HG03378 (cell line): ENCODE measurements around the gene NCKAP5L.

Experiments used
- ATAC-seq: cut with Tn5 transposase; IDR thresholded peaks from one replicate; pipeline ENCODE4 v1.9.1; 2021; ENCODE audit warnings: mild to moderate bottlenecking, moderate library complexity; ENCODE audit not compliant: unreplicated experiment

Gene NCKAP5L

DNA sequence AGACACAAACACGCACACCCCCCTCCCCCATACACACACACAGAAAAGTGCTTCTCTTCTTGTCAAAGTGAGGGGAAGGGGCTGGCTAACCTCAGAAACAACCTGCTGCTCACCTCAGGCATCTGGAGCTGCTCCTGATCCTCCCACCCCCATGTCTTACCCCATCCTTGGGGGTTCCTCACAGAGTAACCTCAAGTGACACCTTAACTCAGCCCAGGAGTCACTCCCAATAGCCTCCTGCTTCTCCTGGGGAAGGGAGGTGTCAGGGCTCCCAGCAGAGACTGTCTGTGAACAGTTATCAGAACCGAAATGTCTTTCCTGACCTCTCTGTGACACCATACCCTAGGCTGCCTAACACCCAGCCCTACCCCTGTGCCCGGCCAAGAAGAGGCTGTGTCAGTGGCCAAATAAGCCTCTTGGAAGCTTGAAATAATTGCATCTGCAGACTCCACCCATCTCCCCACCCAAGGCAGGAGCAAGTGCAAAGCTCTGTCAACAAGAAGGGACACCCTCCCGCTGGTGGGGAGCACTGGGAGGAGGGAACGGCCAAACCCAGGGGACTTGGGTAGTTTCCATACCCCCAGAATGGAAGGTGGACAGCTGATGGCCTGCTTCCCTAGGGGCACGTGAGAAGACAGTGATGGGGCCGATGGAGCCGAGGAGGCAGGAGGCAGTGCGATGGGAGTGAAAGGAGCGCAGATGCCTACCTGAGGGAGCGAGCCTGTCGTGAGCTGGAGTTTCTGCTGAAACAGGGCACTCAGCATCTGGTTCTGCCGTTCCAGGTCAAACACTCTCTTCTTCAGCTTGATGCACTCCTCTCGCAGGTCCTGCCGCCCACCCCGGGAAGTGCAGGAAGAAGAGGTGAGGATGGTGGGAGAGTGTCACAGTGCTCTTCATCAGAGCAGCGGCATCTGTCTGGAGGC lies 26.8 kb downstream of the NCKAP5L start:
- no peak for ATAC-seq

DNA sequence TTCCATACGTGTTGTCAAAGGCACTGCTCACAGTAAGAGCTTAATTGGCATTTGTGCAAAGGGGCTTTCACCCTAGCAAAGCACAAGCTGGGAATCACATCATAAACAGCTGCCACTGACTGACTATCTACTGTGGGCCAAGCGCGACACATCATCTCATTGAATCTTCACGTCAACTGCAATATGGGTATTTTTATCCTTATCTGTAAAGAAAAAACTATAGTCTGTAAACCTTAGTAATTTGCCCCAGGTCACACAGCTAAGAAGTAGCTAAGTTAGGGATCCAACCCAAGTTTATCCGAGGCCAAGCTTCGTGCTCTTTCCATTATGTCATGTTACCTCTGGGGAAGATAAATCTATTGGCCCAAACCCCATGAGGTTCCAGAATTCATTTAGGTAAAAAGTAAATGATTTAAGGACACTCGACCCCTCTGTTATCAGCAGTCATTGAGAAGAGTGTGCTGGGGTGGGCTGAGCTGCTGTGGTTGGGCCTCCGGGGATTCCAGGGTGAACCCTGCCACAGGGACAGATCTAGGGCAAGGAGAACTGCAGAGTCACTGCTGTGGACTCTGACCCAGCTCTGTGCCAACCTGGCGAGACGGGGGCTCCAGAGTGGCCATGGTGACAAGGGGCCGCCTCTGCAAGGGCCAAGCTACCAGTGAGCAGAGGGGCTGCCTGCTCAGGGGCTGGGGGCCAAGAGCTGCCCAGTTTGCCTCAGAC lies 27.6 kb downstream of the NCKAP5L start:
- ATAC-seq = no peak

DNA sequence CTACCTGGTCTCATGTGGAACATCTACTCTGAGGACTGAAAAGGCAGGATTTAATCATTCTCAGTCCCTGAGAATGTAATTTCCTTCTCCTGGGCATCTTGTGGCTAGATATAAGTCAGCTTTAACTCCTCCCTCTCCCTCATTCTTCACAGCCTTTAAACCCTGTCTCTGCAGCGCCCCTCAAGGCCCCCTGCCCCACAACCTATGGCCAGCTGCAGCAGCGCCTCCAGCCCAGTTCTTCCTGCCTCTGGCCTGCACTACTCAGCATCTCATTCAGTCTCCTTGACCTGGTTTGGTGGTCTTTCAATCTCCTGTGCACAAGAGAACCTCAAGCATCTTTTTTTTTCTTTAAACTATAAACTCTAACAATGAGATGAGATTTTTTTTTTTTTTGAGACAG lies 29.3 kb downstream of the NCKAP5L start:
- no peak for ATAC-seq

DNA sequence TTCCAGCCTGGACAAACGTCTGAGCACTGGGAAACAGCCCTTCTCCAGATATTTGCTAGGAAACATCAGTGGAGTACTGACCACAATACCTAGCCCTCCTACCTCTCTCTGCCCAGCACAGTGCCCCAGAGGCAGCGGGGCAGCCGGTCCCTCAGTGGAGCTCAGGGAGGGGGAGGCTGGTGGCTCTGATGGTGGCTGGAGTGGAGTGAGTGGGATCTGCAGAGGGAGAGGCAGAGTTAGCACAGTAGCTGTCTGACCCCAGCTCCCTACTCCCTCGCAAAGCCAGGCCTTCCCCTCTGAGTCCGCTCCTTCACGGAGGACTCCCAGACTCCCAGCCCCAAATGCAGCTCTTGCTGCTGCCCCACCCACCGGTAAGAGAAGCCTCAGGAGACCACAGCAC lies 30.0 kb downstream of the NCKAP5L start:
- ATAC-seq = no peak

DNA sequence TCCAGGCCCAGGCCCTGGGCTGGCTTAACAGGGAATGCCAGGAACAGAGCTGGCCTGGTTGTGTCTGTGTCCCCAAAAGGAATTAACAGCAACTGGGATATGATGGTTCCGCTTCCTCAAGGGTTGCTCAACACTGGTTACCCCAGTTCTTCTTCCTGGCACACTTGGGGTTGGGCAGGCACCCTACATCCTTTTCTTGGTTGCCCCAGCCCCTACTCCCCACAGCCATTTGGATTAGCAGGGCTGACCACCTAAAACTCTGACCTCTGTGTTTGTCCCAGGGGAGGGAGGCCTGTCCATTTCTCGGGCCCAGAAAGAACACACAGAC lies 30.8 kb downstream of the NCKAP5L start:
- no peak for ATAC-seq

DNA sequence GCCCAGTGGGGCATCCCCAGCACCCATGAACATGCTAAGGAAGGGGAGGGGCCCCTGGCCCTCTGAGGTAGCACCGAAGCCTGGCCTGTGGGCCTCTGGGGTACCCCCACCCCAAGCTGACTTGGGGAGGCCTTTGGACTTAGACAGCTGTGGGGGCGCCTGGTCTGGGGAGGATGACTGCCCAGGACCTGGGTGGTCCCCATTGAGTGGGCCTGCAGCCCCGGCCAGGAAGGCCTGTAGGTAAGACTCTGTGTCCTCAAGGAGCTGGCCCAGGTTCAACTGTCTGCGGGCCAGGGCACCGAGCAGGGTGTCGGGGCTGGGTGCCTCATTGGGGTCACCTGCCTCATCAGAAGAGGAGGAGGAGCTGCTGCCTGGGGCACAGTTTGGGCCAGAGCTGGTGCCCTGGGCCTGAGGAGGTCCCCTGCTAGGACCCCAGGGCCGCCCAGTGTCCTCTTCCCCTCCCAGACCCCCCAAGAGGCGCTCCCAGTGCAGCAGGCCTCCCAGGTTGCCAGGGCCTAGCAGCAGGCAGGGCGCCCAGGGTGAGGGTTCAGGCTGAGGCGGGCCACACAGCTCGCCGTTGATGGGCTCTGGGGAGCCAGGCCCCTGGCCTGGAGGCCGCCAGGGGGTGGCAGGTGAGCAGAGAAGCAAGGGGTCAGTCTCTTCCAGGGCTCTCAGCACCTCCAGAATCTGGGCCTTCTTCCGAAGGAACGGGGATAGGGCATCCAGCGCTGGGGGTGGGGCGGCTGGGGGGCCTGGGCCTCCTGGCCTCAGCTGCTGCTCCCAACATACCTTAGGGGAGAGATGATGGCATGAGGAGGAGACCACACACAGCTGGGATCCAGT lies 31.4 kb downstream of the NCKAP5L start:
- ATAC-seq = no peak

DNA sequence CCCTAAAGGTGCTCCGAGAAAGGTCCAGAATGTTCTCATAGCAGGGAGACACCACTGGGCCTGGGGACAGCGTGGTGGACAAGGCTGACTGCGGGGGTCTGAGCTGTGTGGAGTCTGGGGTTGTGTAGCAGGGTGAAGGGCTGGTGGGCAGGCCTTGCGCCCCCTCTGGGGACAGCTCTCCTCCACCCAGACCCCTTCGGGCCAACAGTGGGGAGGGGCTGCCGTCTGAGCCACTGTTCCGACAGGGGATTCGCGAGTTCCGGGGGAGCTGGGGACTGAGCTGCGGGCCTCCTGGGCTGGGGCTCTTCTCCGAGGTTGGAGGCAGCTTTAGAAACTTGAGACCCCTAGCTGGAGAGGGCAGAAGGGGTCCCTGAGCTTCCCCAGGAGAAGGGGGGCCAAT lies 32.1 kb downstream of the NCKAP5L start:
- ATAC-seq = no peak

DNA sequence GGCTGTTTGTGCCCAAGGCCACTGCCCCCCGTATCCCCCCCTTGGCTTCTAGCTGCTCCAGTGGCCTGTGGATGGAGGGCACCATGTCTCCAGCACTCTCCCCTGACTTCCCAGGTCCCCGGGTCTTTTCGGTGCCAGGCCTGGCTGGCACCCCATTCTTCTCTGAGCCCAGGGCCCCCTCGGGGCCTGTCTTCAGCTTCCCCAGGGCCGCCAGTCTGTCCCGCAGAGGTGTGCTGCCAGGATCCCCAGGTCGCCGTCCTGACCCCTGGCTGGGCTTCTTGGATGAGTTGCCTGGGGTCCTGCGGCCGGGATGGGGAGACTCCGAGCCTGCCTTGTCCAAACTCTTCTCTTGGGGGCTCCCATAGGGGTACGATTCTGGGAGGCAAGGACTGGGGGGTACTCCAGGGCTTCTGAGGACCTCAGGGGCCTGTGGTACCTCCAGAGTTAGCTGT lies 32.5 kb downstream of the NCKAP5L start:
- ATAC-seq = no peak

DNA sequence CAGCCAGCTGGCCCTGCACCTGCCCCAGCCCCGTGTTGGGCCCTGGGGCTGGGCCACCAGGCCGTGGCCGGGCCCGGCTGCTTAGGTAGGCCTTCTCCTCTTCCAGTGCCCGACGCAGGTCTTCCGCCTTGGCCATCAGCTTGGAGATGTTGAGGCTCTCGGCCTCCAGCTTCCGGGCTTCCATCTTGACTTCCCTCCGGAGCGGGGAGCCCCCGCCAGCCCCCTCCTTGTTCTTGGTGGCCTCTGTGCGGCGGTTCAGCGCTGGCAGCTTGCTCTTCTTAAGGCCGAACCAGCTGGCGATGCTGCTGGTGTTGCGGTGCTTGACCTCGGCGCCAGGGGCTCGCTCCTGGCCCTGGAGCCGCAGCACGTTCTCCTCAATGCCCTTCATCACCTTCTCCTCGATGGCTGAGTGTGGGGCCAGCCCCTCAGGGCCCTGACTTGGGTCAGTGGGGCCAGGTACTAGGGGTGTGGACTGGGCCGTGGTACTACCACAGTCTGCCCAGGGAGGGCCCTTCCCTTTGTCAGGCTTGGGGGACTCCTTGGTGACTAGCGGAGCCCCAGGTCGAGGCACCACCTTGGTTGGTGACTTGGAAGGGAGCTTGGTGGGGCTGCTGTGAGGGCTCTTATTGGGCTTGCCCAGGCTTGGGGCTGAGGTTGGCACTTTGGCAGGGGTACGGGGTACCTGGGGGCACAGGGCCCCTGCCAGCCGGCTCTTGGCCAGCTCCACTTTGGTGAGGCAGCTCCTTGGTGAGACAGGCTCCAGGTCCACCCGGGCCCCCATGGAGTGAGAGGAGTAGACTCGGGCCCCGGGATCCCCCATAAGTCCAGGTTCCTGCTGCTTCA lies 33.2 kb downstream of the NCKAP5L start:
- no peak for ATAC-seq

DNA sequence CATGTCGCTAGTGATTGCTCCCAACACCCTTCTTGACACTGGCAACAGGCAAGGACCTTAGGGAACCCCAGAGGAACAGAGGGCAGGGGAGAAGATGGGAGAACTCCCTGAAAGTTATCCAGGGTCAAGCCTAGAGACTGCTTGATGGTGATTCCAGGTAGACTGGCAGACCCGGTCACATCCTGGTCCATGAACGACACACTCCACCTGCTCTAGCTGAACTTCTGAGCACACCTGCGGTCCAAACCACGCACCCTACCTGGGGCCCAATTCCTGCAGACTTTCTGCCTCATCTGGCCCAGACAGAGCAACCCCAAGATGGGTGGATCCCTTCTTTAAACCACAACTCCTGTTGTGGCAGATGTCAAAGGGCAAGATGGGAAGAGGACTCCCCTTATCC lies 34.2 kb downstream of the NCKAP5L start:
- no peak for ATAC-seq

DNA sequence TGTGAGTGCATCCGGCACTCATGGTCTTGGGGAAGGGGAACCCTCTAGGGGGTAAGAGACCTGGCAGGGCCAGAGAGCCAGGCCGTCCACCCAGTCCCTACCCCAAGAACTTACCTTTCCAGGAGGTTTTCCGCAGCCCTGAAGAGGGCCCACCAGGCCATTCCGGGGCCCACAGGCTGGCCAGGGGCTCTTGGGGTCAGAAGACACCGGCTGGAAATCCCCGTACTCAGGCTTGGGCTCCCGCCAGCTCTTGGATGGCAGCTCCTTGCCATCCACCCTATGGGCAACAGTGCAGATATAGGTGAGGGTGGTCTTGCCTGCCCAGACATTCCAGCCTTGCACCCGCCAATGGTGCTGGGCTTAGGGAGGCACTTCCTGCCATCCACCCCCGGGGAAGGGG lies 34.6 kb downstream of the NCKAP5L start:
- ATAC-seq = no peak

DNA sequence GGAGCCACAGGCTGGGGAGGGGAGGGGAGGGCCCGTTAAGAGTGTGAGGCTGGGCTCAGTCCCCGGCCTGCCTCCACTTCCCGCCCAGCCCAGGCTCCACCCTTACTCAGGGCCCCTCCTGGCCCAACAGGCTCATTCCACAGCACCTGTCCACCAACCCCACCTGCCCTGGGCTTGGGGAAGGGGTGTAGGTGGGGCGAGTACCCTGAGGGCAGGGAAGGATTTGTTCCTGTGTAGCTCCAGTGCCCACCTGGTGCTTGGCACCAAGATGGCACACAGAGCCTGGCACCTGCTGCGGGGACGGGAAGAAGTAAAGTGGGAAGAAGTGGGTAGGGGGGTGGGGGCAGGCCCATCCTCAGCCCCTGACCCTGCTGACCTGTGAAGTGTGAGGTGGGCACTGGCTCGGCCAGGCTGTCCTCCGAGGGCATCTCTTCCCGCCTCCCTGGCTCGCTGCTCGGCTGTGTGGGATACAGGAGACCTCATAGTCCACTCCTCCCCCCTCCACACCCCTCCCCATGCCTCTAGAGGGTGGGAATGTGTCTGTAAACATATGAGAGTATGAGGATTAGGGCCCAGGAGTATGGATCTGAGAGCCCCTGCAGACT lies 35.1 kb downstream of the NCKAP5L start:
- no peak for ATAC-seq

DNA sequence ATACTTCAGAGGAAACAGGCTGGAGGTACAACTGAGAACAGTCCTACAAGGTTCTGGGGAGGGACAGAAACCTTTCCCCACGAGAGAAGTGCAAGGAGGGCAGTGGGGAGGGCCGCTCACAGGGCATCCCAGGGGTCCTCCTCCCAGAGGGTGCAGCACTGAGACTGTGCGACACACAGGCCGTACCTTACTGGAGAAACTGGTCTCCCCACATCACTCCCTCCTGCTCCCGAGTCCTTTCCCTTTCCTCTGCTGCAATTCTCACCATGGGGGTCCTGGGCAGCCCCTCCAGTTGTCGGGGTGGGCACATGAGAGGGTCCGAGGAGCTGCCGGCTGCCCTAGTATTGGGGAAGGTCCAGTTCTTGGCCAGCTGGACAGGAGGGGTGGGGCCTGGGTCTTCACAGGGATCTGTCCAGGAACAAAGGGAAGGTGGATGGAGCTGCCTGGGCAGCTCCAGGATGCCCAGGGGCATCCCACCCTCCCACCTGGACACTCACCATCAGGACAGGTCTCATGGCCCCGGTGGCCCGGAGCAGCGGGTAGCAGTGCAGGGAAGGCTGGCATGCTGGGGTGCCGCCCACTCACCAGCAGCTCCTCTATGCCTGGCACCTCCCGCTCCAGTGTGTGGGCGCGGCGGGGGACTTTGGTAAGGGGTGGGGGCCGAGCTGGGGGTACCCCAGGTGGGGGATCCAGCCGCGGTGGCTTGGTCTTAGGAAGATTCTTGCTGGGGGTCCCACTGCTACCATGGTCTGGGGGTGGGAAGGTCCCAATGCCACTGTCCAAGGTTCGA lies 35.8 kb downstream of the NCKAP5L start:
- ATAC-seq = no peak

DNA sequence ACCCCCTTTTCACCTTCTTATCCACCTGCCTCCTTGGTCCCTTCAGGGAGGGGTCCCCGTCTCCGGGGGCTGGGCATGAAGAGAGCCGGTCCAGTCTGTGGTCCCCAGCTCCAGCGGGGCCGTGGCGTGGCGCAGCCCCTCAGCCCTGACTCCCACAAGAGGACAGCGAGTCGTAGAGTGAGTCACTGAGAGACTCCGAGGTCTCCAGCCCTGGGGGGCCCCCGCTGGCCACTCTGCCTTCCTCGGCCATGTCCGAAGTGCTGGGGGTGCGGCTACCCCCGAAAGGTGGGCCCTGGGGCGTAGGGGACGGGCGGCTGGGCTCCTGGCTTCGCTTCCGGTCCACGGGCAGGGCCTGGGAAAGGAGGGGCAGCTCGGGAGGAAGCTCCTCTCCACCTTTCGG lies 36.5 kb downstream of the NCKAP5L start:
- no peak for ATAC-seq

DNA sequence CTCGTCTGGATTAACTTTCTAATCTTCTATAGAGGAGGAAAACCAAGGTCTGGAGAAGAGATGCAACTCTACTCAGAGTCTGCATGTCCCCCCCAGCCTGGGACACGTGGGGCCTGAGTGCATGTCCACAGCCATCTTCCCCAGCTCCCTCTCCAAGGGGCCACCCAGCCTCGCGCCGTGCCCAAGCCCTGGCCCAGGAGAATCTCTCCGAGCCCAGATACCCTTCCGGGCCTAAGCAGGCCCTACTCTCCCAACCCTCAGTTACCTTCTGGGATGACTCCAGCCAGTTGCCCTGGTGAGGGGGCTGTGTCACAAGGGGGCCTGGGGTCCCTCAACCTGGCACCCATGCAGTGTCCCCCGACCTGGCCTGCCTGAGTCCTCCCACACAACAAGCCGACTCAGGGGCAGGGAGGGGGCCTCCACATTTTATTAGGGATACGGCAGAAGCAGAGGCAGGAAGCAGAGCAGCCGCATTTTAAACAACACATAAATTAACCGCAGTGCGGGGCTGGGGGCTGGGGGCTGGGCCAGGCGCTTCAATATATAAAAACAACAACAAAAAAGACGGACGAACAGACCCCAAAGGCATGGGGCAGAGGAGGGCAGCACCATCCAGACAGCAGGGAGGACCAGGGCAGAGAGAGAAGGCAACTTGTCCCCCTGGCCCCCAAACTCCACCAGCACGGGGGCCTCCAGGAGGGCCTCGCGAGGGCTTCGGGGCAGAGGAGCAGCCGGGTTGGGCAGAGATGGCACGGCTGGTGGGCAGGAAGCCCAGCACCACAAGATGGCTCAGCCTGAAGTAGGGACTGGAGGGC lies 37.3 kb downstream of the NCKAP5L start:
- ATAC-seq = no peak

DNA sequence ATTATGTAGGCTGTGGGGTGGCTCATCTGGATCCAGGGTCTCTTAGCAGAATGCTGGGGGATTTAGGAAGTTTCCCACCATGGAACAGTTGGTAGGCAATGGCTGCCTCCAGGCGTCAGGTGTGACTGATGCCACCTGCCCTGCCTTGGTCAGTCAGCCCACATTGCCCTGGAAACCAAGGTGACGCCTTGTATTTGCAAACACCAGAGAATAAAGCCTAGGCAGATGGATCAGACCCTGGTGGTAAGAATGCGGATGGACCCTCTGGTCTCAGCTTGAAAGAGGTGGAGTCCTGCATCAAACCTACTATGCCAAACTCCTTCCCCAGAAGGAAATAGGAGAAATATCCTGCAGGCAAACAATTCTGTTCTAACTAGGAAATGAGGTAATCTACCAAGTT lies 38.2 kb downstream of the NCKAP5L start:
- ATAC-seq = no peak

DNA sequence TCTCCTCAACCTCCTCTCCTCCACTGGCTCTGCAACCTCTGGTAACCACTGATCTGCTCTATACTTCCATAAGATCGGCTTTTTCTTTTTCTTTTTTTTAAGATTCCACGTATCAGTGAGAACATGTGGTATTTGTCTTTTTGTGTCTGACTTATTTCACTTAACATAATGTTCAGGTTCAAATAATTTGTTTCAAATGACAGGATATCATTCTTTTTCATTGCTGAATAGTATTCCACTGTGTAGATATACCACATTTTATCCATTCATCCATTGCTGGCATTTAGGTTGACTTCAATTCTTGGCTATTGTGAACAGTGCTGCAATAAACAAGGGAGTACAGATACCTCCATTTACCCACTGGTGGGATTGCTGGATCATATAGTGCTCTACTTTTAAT lies 40.5 kb downstream of the NCKAP5L start:
- no peak for ATAC-seq

DNA sequence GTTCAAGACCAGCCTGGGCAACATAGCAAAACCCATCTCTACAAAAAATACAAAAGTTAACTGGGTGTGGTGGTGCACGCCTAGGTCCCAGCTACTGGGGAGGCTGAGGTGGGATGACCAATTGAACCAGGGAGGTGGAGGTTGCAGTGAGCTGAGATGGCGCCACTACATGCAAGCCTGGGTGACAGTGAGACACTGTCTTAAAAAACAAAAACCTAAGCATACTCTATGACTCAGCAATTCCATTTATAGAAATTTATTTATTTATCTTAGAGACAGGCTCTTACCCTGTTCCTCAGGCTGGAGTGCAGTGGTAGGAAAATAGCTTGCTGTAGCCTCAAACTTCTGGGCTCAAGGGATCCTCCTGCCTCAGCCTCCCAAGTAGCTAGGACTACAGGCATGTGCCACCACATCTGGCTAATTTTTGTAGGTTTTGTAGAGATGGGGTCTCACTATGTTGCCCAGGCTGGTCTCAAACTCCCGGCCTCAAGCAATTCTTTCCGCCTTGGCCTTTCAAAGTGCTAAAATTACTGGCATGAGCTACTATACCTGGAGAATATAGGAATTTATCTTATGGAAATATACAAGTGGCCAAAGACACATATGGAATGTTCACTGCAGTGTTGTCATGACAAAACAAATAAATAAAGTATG lies 43.3 kb downstream of the NCKAP5L start:
- no peak for ATAC-seq
